Suprapubic skin (tissue), 3 donors: Measurements from ENCODE around the gene SIVA1.

Source experiments
- POLR2AphosphoS5 ChIP-seq, 3 donors: sonication (generic); formaldehyde crosslinking; IDR thresholded peaks; one replicate each; pipeline ENCODE4 v1.6.1; 2017; ENCODE audit warnings: antibody characterized with exemption in 3 of 3
- TF ChIP-seq, protein P1 (sequence below), 2 donors: fragments of 200-600 bp in 1 of 2; fragments of 450-650 bp in 1 of 2; sonication (generic) in 1 of 2; IDR thresholded peaks; one replicate each; pipeline ENCODE4 v1.5.1; 2016 to 2019; ENCODE audit warnings: antibody characterized with exemption in 2 of 2, mild to moderate bottlenecking in 1 of 2, moderate library complexity in 1 of 2

DNA sequence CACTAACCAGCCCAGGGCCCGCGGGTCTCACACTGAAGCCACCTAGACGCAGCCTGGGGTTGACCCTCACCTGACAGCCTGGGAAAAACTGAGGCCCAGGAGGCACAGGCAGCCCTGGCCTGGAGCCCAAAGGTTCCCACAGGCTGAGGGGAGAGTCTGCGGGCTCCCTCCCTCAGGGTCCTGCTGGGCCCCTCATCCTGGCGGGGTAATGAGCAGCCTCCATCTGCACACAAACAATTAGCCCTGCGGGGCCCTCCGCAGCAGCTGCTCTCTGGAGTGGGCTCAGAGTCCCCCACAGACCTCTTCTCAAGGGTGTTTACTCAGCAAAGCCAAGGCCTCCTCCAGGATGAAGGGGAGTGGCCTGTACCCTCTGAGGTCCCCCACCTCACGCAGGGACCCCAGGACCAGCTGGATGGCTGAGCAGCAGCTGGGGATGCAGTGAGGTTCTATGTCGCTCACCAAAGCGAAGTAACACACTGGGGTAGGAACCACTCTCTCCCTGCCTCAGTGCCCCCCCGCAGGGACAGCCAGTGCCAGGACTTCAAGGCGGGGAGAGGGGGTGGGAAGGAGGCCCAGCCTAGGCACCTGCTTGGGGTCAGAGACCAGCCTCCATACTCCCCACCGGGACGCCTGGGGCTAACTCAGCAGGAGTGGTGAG is 35.3 kb downstream of the SIVA1 start:
- TF ChIP-seq POLR2AphosphoS5 (IDR thresholded peaks at IDR 0.05) = no peak
- TF ChIP-seq, protein P1, sequence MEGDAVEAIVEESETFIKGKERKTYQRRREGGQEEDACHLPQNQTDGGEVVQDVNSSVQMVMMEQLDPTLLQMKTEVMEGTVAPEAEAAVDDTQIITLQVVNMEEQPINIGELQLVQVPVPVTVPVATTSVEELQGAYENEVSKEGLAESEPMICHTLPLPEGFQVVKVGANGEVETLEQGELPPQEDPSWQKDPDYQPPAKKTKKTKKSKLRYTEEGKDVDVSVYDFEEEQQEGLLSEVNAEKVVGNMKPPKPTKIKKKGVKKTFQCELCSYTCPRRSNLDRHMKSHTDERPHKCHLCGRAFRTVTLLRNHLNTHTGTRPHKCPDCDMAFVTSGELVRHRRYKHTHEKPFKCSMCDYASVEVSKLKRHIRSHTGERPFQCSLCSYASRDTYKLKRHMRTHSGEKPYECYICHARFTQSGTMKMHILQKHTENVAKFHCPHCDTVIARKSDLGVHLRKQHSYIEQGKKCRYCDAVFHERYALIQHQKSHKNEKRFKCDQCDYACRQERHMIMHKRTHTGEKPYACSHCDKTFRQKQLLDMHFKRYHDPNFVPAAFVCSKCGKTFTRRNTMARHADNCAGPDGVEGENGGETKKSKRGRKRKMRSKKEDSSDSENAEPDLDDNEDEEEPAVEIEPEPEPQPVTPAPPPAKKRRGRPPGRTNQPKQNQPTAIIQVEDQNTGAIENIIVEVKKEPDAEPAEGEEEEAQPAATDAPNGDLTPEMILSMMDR (IDR thresholded peaks at IDR 0.05) = no peak
